Gastrocnemius medialis (tissue), 4 donors: ENCODE results near the gene ENTREP1.

Source experiments
- POLR2A ChIP-seq, 2 donors: fragments of 450-650 bp; IDR thresholded peaks; one replicate each; pipeline ENCODE4 v1.6.1; 2017; ENCODE audit warnings: antibody characterized with exemption in 2 of 2, mild to moderate bottlenecking in 2 of 2, moderate library complexity in 2 of 2
- TF ChIP-seq, protein P1 (sequence below), 5 experiments: fragments of 450-650 bp in 3 of 5; fragments of 200-600 bp in 2 of 5; sonication (generic) in 2 of 5; IDR thresholded peaks in 4 of 5; conservative IDR thresholded peaks in 1 of 5; 1 replicate in 4 of 5; 2 replicates in 1 of 5; pipeline ENCODE4 v1.5.1; 2016 to 2019; ENCODE audit warnings: antibody characterized with exemption in 5 of 5, mild to moderate bottlenecking in 3 of 5, moderate library complexity in 3 of 5

DNA sequence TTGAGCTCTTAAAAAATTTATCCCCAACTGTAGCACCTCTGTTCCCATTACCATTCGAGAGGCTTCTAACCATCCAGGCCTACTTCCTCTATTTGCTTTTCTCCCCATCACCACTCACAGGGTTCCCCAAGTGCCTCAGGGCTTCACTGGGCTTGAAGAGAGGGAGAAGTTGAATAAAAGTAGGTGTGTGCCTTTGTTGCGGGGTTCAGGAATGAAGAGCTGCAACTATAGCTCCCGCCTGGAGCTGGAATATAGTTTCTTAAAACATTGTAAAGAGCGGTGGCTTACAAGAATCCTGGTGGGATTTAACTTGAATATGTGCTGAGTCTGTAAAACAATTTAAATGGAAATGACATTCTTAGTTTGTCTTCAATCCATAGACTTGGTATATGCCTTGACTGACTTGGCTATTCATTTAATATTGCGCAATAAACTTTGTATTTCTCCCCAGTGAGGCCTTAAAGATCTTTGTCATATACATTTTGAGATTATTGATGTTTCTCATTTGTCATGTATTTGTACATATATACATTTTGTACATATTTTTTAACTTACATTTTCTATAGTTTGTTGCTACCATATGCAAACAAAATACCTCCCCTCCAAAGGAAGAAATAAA lies 7.2 kb downstream of the ENTREP1 start:
- TF ChIP-seq, protein P1, sequence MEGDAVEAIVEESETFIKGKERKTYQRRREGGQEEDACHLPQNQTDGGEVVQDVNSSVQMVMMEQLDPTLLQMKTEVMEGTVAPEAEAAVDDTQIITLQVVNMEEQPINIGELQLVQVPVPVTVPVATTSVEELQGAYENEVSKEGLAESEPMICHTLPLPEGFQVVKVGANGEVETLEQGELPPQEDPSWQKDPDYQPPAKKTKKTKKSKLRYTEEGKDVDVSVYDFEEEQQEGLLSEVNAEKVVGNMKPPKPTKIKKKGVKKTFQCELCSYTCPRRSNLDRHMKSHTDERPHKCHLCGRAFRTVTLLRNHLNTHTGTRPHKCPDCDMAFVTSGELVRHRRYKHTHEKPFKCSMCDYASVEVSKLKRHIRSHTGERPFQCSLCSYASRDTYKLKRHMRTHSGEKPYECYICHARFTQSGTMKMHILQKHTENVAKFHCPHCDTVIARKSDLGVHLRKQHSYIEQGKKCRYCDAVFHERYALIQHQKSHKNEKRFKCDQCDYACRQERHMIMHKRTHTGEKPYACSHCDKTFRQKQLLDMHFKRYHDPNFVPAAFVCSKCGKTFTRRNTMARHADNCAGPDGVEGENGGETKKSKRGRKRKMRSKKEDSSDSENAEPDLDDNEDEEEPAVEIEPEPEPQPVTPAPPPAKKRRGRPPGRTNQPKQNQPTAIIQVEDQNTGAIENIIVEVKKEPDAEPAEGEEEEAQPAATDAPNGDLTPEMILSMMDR (IDR thresholded peaks at IDR 0.05 in 4 of 5, conservative IDR thresholded peaks at IDR 0.05 in 1 of 5) = no peak
- TF ChIP-seq POLR2A (IDR thresholded peaks at IDR 0.05) = no peak
